Fibroblast of pulmonary artery (primary cell): ENCODE results near the gene PITRM1.
A peak's percentile ranks its signal among the peaks of the same experiment; 100 is the strongest.
"Not testable (repeated sequence)": the region's sequence is repeated elsewhere in the genome, so short reads cannot be mapped to it uniquely, and the experiment has no call there.

Experiments
- DNase-seq: peaks from one replicate; pipeline ENCODE4 v3.0.0-alpha.2; 2010; ENCODE audit warnings: low read depth
- H3K4me3 ChIP-seq: replicated peaks from 2 replicates; pipeline ENCODE4 v1.5.1; 2011; ENCODE audit warnings: low read depth, mild to moderate bottlenecking, control low read depth, low read length, moderate library complexity
- CTCF ChIP-seq: IDR thresholded peaks from 2 replicates; pipeline ENCODE4 v1.5.1; 2011; ENCODE audit warnings: mild to moderate bottlenecking, control low read depth, low read length, inconsistent platforms; ENCODE audit errors: missing control alignments

The PITRM1 gene

GRCh38 chr10:3178042-3178441, 5.5 kb upstream of the PITRM1 start:
- no peak for DNase-seq
- H3K4me3 ChIP-seq: no peak overlapping the region
- no peak for TF ChIP-seq CTCF

- no peak for TF ChIP-seq CTCF
- H3K4me3 ChIP-seq: peak overlapping the region; percentile 54
- DNase-seq: no peak
Measured at GRCh38 chr10:3173171-3173878, 743 bp upstream of the PITRM1 start.

- DNase-seq: peak; percentile 60
- no peak for TF ChIP-seq CTCF
- H3K4me3 ChIP-seq: peak overlapping the region; percentile 84
Measured at GRCh38 chr10:3172081-3172445, 519 bp downstream of the PITRM1 start.

GRCh38 chr10:3171488-3171887, 1.1 kb downstream of the PITRM1 start:
- not testable (repeated sequence) for DNase-seq
- H3K4me3 ChIP-seq: peak overlapping the region; percentile 84

GRCh38 chr10:3169673-3170072, 2.9 kb downstream of the PITRM1 start:
- TF ChIP-seq CTCF: no peak
- no peak for DNase-seq
- no peak overlapping the region for H3K4me3 ChIP-seq

- H3K4me3 ChIP-seq: no peak overlapping the region
- TF ChIP-seq CTCF: no peak
- no peak for DNase-seq
Measured at GRCh38 chr10:3169271-3169670, 3.3 kb downstream of the PITRM1 start.

GRCh38 chr10:3167611-3168330, 4.8 kb downstream of the PITRM1 start:
- TF ChIP-seq CTCF: no peak
- no peak for DNase-seq
- no peak overlapping the region for H3K4me3 ChIP-seq
